GM21447 (cell line): Measurements from ENCODE around the gene GFY.
"Not testable (repeated sequence)": the region's sequence is repeated elsewhere in the genome, so short reads cannot be mapped to it uniquely, and the experiment has no call there.

Source experiments
- ATAC-seq: cut with Tn5 transposase; IDR thresholded peaks from one replicate; pipeline ENCODE4 v1.9.1; 2021; ENCODE audit not compliant: unreplicated experiment

GFY gene

DNA sequence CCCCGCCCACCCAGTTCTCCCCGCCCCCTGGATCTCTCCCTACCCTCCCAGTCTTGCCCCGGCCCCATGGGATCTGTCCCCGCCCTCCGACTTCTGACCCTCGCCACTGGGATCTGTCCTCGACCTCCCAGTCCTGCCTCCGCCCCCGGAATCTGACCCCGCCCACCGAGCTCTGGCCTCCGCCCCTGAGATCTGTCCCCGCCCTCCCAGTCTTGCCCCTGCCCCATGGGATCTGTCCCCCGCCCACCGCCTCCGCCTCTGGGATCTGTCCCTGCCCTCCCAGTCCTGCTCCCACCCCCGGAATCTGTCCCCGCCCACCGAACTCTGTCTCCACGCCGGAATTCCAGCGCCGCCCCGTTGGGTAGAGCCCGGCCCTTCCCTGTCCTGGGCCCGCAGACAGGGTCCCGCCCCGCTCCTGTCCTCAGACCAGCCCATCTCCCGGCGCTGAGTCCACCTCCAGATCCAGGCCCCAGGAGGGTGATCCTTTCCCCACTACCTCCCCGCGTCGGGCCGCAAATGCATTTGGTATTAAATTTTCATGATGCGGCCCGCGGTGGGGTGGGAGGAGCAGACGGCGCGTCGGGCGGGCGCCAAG, 17.7 kb downstream of the GFY start:
- peak; percentile 1 for ATAC-seq

DNA sequence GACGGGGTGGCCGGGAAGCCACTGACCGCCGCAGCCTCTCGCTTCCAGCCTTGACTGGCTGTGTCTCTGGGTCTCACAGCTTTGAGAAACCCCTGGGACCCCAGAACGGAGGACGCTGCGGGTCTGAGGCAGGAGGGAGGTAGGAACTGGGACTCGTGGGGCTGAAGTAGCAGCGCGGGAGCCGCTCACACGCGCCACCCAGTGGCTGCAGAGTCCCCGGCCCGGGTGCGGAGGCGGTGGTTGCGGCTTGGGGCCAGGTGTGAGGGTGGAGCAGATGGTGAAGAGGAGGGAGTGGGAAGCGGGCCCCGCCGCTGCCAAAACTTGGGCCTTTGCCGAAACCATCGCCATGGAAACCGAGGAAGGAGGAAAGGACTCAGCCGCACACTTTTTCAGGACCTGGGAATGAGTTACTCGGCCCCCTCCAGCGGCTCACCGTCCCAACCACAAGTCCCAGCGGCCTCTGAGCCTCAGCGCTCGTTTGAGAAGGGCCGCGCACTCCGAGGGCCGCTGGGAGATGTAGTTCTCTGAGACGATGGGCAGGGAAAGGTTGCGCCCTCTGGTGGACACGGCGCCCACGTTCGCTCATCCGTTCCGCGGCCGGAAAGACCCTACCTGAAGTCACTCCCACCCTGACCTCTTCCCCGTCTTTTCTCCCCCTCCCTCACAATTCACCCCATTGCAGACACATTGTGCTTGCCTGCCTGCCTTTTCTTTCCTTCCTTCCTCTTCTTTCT, 18.3 kb downstream of the GFY start:
- peak; percentile 77 for ATAC-seq

- not testable (repeated sequence) for ATAC-seq
Measured at GRCh38 chr19:49444100-49444700, 19.0 kb downstream of the GFY start.

DNA sequence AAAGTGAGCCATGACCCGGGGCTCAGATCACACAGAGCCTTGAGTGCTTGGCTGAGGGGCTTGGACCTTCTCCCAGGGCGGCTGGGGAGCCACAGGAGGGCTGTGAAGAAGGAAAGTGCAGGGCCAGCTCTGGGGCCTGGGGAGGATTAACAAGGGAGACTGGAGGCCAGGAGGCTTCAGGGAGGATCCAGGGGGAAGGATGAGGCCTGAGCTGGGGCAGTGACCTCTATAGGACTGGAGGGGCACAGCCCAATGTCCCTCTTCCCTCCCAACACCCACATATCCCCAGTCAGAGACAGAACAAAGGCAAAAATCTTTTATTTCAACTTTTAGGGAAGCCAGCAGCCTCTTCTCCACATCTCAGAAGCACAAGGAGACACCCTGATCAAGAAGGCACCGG, 20.8 kb downstream of the GFY start:
- ATAC-seq = no peak

DNA sequence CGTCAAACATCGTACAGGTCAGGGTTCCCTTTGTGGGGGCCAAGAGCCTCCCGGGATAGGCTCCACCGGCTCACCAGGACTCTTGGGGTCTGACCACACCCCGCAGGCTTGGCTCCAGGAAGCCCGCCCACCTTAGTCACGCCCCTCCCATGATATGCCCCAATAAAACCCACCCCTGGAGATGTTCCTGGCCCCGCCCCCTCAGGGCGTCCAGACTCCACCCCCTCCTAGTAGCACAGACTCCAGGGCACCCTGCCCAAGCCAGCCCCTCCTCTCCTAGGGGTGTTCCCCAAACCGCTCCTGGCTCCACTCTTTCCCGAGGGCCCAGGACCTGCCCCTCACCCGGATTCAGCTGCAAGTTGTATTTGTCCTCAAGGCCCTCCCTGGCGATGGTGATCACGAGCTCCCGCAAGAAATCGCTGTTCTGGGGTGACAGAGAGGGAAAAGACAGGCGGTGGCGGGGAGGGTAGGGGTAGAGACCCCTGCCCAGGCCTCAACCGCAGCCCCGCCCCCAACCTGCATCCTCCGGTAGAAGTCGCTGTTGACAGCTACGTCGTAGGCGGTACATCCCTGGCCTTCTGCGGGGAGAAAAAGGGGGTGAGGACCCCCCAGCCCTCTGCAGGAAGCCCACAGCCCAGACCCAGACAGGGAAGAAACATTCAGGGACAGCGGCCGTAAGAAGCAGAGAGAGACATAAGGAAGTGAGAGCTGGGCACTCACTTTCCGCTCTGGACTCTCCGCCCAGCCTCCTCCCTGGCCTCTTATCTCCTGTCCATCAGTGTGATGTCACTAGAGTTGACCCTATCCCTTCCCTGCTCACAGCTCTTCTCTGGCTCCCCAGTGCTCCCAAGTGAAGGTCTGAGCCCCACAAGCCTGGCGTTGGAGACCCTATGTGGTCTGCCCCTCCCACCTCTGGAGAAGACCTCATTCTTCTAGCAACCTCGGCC, 22.6 kb downstream of the GFY start:
- no peak for ATAC-seq

DNA sequence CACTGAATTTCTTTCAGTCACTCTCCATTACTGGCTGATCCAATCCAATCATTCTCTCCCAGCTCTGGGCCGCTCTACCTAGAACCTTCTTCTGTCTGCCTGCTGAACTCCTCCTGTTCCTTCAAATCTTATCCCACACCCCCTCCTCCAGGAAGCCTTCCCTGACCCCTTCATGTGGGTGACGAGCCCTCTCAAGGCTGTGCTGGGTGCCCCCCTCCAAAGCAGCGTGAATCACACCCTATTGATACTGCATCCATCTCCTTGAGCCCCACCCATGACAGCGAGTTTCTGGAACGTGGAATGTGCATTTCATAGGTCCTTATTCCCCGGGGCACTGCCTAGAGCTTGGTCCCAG, 23.2 kb downstream of the GFY start:
- no peak for ATAC-seq

DNA sequence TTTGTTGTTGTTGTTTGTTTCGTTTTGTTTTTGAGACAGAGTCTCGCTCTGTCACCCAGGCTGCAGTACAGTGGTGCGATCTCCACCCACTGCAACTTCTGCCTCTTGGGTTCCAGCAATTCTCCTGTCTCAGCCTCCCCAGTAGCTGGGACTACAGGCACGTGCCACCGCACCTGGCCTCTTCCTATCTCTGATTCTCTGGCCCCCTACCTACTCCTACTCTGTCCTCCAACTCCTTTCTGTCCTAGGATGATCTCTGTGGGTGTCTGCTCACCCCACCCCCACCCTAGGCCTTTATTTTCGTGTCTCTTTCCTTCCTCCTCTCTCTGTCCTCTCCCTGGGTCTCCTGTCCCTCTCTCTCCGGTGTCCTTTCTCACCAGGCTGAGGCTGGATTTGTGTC, 25.2 kb downstream of the GFY start:
- no peak for ATAC-seq

GRCh38 chr19:49451430-49452181, 26.4 kb downstream of the GFY start, which contains the start of gene PIH1D1:
PIH1D1 (minus strand) TSS chr19:49451814; CDS start chr19:49451574, 240 bp downstream.
- ATAC-seq = peak; percentile 49

- peak; percentile 79 for ATAC-seq
Measured at GRCh38 chr19:49453013-49453756, 28.0 kb downstream of the GFY start, which contains the start of gene ALDH16A1. ALDH16A1 (plus strand) TSS chr19:49453225; CDS start chr19:49453332, 107 bp downstream.

DNA sequence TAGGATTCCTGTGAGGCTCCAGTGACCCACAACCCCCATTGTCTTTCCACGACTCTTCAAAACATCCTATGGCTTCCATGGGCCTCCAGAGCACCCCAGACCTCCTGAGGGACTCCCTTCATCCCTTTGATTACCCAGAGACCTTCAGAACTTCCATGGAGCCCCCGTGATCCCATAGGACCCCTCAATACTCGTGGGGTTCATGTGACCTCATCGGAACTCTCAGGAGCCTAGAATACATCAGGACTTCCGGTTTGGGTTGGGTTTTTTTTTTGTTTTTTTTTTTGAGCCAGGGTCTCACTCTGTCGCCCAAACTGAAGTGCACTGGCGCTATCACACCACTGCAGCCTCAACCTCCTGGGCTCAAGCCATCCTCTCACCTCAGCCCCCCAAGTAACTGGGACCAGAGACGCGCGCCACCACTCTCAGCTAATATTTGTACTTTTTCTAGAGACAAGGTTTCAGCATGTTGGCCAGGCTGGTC, 28.6 kb downstream of the GFY start:
- no peak for ATAC-seq

DNA sequence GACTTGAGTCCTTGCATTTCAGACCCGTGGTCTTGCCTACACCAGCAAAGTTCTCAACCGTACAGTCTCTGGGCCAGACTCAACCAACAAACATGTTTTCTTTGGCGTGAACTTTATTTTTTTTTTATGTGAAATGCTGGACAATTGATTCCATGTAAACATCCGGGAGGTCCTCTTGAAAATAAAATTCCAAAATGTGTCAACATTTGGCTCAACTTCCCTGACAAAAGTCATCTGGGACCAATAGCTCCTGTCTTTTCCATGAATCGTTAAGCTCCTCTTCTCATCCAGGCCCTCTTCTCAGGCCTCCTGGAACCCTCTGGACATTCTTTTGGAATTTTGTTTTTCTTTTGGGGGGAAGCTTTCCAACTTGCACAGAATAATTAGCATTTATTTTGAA, 30.6 kb downstream of the GFY start:
- ATAC-seq = no peak

GRCh38 chr19:49456326-49456725, 31.1 kb downstream of the GFY start:
- no peak for ATAC-seq

DNA sequence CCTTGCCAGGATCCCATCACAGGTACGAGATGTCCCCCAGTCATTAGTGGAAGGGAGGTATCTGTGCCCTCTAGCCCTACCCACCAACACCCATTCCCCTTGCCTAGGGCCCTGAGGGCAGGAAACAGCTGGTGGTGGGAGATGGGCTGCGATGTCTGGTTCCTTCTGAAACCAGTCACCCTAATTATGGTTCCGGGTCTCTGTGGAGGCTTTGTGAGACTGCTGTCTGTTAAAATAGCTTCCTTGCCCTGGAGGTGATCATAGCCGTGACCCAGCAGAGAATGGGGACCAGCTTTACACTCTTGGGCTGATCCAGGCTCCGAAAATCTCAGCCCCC, 33.3 kb downstream of the GFY start:
- ATAC-seq = no peak

DNA sequence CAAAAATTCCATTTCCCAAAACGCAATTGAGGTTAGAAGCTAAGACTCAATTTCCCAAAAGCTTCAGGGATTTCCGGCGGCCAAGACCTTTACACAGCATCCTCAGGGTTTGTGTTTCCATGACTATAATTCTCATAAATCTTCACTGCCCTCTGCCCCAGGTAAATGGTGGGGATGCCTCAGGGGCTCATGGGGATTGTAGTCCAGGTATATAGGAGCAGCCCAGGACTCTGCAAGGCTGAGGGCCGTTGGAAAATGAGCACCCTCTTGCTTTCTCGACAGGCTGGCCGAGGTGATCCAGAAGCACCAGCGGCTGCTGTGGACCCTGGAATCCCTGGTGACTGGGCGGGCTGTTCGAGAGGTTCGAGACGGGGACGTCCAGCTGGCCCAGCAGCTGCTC, 34.2 kb downstream of the GFY start:
- ATAC-seq = no peak

- not testable (repeated sequence) for ATAC-seq
Measured at GRCh38 chr19:49461130-49461529, 35.9 kb downstream of the GFY start.

- no peak for ATAC-seq
Measured at GRCh38 chr19:49461656-49462055, 36.5 kb downstream of the GFY start.

- ATAC-seq = no peak
Measured at GRCh38 chr19:49462492-49462891, 37.3 kb downstream of the GFY start.

DNA sequence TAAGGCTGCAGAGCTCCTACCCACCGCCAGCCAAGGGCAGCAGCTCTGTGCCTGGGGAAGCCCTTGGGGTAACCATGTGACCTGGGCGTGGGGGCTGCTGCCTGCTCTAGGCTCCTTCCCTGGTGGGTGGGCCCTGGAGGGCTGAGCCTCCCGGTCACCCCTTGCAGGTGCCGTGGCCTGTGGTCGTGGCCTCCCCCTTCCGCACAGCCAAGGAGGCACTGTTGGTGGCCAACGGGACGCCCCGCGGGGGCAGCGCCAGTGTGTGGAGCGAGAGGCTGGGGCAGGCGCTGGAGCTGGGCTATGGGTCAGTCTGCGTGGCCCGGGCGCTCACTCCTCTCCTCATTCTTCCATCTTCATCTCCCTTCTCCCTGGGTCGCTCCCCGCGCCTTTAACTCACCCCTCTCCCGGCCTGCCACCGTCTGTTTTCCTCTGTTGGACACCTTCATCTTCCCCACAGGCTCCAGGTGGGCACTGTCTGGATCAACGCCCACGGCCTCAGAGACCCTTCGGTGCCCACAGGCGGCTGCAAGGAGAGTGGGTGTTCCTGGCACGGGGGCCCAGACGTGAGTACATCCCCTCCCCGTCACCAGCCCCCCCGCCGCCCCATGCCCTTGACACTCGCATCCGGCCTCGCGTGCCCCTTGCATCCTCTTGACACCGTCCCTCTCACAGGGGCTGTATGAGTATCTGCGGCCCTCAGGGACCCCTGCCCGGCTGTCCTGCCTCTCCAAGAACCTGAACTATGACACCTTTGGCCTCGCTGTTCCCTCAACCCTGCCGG, 39.0 kb downstream of the GFY start:
- no peak for ATAC-seq

GRCh38 chr19:49465371-49465770, 40.2 kb downstream of the GFY start:
- no peak for ATAC-seq
